Measurements from ENCODE around the gene DIS3L2.

GRCh38 chr2:232219932-232220331 lies 258.4 kb downstream of the DIS3L2 start:
- TF ChIP-seq POLR2A (IDR thresholded peaks at IDR 0.05): no peak
- no peak for TF ChIP-seq CTCF (IDR thresholded peaks at IDR 0.05)
